DMS79 (cell line): Measurements from ENCODE around the gene LPP.

Source experiments
- DNase-seq: peaks from one replicate; lab custom pipeline; 2025; lab: John Stamatoyannopoulos, UW

Gene LPP

DNA sequence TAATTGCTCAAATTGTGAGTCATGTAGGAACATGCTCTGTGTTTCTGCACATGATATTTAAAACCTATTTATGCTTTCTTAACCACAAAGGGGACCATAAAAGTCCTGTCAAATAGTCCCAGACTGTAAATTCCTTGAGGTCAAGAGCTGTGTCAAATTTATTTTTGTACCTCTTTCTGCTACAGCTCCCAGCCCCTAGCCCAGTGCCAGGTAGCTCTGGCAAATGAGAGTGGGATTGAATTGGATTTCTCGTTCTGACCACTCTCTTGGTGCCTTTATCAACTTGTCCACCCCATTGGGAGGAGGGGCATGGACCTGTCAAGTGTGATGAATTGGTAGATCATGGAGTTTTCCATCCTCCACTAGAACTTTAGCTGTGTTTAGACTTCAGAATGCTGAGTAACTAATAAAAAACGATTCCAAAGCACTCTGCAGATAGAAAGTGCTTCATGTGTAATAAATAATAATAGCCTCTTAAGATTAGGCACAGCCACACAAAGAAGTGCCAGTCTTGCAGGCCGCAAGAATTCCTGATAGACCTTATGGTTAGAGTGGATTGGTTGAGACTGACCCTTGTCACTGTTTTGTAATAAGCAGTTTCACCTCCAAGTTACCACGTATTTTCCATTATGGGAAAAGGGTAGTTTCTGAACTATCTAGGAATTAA, 120.4 kb downstream of the LPP start:
- DNase-seq: peak; percentile 98

DNA sequence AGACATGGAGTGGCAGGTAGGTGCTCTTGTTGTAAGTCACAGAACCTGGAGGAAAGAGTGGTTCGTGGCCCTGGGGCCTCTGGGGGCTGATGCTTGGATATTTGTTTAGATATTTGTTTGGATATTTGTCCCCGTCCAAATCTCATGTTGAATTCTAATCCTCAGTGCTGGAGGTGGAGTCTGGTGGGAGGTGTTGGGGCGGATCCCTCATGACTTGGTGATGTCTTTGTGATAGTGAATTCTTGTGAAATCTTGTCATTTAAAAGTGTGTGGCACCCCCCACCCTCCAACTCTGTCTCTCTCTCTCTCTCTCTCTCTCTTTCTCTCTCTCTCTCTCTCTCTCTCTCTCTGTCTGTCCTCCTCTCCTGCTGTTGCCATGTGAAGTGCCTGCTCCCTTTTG, 122.4 kb downstream of the LPP start:
- no peak for DNase-seq

DNA sequence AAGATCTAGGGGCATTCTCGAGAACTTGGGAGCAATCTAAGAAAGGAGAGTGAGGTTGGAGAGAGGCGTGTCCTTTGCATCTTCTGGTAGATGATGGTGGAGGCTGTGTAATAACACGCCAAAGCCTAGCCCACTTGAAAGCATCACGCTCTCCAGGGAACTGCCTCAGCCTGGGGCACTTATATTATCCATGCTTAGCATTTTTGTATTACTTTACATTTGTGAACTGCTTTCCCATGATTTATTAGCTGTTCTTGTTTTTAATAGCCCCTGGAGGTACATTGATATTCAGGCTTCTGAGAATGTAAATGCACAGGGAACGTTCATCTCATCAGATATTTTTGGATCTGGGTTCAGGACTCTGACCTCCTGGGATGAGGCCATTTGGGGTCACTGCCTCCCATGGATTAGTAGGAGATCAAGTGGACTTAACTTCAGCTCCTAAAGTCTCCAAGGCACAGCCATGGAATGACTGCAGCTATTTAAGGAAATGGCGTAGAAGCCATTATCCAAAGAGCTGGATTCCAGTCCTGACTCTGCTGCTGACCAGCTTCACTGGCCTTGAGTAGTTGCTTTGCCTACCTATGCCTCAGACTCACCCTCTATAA, 124.9 kb downstream of the LPP start:
- no peak for DNase-seq

DNA sequence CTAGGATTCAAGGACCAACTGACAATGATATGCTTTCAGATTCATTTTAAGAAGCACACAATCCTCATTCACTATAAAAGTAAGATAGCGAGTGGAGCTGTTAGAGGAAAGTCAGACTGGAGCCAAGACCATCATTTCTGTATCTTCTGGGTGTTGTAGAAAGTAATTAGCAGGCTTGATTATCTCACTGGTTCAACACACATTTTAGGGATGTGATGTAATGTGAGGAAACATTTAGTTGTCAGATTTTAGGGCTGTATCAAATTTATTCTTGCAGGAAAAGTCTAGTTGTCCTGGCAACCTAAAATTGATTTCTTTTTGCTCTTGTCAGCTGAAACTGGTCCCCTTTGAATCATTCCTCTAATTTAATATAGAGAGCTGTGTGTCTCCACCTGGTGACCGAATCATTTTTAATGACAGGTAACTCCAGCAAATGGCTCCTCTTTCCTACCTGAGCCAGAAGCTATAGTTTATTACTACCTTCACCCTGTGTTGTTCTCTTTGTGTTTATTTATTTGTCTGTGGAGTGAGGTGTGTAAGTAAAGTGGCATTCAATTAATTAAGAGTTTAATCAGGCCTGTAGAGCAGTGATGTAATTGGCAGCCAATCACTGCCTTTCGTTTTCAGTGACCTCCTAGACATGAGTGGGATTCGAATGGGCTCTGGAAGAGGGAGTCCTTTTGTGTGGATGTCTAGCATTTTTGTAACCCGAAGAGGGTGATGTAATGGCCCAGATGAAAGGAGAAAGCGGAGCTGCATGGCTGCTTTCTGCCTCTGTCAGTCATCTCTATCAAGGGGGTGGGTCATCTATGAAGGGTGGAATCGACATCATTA, 125.8 kb downstream of the LPP start:
- peak; percentile 48 for DNase-seq

DNA sequence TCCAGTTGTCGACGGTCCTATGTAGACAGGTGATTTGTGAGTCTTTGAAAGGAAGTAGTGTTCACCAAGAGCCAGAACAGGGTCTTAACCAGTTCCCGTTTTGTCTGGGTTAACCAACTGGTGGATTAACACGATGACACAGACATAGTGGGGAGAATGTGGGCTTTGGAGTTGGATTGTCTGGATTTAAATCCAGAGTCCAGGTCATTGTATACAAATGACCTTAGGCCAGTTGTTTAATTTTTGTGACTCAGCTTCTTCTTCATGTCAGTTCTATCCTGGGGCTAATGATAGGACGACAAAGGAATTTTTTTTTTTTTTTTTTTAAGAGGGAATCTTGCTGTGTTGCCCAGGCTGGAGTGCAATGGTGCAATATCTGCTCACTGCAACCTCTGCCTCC, 126.7 kb downstream of the LPP start:
- no peak for DNase-seq

DNA sequence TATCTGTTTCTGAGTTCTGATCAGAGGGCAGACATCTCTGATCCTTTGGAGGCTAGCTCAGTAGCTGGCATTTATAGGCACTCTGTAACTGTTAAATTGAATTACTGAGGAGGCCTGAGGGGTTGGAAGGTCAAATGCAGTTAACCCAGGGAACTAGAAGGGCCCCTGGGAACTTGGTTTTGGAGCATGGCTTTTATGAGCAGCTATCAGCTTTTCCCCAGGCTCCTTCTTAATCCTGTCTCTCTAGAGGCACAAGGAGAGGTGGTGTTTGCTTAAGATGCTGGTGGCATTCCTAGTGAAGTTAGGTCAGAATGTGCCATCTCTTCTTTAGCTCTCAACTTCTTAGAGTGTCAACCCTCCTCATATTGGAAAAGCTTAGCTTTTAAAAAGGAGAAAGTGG, 128.9 kb downstream of the LPP start:
- DNase-seq: no peak

DNA sequence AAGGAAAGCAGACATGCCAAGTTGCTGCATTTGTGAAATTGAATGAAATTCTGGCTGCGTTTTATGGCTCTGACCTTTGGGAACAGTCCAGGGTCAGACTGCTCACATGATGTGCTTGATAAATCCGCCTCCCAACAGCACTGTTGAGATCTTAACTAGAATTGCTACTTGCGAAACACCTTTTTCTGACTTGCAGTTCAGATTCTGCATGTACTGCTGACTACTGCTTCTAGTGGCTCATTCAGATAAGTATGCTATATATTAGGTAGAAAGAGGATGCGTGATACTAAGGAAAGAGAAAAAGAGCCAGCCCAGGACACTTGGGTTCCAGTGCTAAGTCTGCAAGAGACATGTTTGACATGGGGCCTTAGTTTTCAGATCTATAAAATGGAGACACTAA, 129.4 kb downstream of the LPP start:
- DNase-seq: no peak

DNA sequence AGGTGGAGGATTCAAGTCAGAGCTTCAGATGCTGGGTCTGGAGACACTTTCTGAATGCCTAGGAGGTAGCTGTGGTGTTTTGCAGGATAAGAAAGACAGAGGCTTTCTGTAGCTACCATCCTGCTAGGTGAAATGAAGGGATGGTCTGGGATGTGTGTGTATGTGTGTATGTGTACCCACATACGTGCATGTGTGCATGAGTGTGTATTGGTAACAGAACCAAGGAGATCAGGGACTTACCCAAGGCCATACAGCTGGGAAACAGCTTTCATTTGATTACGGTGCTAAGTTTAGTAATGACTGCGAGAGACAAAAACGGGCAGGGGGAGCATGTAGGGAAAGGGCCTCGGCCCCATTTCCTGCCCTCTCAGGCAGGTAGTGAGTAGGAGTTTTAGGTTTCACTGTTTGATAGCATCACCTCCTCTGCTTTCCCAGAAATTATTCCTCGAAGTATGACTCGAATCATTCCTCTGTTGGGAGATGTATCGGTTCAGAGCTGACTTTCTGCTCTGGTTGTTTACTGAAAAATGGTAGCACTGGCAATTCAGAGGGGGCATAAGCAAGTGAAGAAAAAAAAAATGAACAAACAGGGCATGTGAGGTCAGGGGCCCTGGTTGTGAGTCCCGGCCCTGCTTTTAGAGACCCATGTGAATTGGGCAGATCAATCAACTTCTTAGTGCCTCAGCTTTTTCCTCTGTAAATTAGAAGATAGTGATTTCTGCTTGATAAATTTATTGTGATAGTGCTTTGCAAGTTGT, 130.7 kb downstream of the LPP start:
- DNase-seq: no peak

DNA sequence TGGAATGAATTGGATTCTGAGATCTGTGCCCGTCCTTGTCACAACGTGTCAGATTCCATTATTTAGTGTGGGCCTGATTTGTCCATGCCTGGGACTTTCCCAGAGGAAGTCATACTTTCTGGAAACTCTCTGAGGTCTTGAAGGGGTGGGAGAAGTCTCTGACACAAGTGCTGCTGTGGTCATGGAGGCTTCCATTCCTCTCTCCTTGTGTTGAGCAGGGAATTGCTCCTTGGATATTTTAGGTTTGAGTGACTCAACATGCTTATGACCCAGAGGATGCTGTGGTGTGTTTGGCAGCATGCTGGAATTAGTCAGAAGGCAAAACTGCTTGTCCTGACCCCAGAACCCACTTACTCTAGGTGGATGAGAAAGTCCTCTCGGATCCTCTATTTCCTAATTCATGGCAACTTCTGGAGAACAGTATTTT, 132.1 kb downstream of the LPP start:
- DNase-seq: no peak

DNA sequence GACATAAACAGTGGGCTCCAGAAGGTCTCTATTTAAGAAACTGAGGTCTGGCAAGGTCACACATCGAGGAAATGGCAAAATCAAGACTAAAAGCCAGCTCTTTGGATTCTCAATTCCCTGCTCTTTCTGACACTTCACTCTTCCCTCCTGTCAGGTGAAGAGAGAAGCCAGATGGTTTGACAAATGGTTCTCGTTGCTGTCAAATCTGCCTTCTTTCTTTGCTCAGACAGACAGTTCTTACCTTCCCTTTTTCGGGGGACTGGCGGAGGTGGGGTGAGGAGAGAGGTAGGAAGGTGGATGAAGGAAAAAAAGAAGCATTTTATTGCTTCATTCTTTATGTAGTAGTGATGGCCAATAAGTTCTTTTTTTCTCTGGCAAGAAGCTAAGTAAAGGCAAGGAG, 133.4 kb downstream of the LPP start:
- DNase-seq: no peak

DNA sequence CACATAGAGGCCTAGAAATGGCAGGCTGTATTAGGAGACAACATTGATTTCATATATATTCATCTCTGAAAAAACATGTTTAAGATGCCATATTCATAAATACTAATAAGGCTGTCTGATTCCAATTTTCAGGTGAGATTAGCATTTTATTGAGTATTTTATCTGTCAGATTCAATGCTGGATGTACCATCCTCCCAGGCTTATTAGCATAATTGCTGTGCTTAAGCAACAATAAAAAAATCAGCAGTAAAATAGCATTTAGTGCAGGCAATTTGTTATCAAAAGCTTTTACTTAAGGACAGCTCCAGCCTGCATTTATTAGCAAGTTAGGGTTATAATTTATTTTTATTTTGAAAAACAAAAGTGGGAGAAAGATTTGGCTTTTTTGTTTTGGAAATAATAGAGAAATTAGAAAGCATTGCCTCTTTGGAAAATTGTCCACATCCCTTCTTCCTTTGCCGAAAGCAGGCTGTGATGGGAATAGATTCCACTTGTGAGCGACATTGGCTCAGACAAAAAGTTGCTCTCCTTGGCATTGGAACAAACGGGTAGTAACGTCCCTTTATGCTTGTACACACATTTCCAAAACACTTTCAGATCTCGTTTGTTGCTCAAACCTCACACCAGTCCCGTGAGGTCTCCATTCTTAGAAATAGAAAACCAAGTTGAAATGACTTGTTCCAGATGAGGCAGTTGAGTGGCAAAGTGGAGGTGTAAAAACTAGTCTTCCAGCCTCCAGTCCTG, 134.0 kb downstream of the LPP start:
- no peak for DNase-seq

DNA sequence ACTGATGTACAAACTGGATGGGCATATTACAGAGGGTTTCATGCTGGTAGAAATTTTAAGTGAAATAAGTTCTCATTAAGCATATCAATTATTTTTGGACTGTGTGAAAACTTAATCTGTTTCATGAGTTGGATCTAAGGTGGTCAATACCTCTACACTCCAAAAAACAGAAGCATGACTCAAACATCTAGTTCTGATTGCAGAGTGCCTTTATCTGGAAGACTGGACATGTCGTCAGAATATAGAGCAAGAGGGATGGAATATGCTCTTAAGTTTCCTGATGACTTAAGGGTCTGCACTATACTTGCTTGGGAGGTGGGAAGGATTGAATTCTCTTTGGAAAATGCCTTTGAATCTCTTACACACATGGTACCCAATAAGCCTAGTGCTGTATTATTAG, 138.3 kb downstream of the LPP start:
- DNase-seq: no peak

DNA sequence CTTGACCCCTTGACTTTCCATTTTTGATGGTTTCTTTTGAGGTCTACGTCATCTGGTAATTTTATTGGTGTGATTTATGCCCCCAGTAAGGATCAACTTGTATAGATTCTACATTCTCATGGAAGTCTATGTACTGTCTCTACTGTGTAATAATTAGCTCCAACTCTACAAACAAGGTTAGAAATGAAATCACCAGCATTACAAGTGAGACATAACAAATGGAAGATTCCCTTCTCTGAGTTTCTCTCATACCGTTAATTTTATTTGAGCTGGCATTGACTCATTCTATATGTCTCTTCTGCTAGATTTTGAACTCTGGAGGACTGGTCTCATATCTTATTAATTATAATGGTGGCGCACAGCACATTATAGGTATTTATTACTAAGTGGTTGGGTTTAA, 138.9 kb downstream of the LPP start:
- no peak for DNase-seq

DNA sequence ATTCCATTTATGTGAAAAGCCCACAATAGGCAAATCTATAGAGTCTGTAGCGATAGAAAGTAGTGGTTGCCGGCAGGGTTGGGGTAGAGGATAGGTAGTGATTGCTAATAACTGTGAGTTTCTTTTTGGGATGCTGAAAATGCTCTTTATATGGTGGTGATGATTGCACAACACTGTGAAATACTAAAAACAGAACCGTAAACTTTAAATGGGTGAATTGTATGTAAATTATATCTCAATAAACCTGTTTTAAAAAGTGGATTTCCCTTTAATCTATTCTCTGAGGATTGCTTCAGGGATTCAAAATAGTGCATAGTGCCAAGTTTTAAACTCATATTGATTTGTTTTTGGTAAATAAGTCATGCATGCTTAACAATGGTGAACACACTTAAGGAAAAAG, 140.2 kb downstream of the LPP start:
- DNase-seq: no peak

DNA sequence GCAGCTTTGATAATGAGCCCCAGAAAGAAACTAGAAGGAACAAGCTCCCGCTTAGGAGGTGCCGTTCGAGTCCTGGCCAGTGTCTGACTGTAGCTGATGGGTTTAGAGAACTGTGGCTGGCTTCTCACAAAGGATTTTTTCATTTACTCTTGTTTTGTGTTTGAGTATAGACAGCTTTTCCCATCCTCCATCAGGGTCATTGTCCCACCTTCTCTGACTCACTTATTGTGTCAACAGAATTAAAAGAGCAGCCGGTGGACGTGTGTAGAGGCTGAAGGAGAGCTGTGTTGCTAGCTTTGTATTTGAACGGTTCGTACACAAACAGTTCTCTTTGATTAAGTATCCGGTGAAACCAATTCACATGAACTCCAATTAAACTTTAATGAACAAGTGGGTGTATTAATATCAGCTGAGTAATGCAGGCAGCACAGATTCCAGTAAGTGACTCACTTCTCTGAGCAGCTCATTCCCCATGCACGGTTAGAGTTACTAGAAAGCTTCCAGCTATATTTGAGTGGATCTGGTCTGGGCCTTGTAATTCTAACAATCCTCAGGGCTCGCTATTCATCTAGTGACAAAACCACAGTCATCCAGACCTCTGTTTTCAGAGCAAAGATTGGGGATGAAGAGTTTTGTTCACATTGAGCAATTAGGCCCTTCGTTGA, 141.0 kb downstream of the LPP start:
- DNase-seq: peak; percentile 51

DNA sequence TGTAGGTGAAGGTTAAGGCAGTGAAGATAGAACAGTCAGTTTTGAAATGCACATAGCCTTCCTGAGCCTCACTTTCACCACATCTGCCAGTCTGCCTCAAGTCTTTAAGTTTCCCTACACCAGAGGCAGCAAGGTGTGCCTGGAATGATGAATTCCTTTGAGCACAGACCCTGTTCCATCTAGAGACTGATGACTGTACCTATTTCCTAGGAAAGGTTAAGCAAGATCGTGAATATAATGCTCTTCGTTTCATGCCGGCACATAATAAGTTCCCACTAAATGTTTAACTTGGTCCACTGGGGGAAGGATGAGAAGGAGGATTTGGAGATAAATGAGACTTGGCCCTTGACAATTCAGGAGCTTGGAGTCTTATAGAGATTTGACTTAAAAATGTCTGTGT, 141.9 kb downstream of the LPP start:
- no peak for DNase-seq

DNA sequence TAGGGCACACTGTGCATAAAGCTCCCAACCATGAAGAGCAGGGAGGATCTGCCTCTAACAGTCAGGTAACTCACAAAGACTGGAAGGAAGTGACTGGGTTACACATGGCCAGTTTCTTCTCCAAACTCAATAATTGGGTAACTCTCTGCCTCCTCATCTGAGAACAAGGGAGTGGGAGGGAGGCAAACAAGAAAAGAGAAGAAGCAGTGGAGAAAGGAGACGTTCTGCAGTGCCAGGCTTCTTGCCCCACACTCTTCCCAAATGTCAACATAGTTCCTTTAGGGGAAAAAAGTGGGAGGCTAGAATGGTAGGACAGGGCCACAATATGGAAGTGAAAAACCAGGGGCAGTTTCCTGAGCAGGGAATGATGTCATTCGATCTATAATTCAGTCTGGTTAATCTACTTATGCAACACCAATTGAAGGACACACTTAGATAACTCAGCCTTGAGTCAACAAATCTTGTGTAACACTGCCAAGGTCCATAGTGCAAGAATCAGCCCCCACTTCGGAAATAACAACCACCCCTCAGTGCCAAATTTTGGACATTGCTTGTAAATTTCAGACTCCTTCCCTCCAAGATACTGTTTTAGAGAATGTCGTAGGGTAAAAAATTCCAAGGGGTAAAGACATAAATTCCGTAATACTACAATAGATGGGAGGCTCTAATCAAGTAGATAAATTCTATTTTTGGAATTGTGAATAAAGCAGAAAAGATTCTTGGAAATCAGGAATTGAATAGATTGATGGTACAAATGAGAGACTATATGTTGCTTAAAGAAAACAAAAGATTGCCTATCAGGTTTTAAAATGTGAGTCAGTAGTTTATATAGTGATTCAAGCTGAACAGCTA, 143.0 kb downstream of the LPP start:
- DNase-seq: no peak

DNA sequence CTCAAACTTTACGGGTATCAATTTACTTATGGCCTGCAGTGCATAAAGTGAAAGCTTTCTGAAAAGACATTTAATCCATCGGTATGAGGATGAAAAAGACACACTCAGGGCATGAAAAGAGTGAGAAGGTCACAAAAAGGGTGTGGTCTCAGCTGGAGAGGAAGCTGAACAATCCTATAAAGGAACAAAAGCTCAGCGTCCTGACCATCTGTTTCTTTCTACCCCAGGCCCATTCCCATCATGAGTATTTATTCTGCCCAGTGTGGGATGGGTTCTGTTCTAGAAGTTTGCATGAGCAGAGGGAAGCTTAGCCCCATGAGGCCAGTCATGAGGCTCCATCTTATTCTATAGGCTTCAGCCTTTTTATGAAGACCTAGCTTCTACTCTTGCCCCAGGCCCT, 144.6 kb downstream of the LPP start:
- no peak for DNase-seq

DNA sequence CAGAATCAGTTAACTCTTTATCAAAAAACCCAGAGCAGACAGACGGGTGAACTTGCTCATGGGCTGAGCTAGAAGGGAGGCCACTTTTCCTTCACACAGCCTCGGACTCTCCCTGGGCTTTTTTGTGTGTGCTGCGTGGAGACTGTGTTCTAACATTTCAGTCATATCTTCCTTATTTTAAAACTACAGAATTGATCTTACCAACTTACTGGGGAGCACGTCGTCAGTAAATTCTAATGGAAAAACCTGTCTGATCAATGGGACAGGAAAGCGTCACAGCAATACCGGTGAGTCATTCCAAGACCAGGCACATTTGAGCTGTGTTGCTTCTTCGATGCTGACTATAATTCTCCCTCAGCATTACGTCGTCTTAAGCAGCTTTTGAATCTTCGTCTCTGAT, 145.1 kb downstream of the LPP start:
- no peak for DNase-seq

DNA sequence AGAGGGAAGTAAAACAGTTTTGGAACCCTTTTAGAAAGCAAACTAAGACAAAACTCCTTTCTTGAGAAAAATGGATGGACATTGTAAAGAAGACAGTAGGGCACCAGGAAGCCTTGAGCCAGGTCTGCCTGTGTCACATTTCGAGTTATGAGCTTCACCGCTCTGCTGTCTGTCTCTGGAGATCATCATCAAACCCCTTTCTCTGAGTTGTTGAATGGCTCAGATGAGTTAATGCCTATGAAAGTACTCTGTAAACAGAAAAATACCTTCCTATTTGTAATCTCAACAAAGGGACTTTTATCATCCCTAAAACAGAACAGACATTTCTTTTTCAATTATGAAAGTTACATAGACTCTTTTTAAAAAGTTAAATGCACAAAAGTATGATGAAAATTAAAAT, 145.8 kb downstream of the LPP start:
- no peak for DNase-seq
